IMR-90 (cell line): ENCODE results near the gene PDLIM5. TPM values are rescaled to one million over a fixed set of nuclear protein-coding genes. Genes with fewer than 3 reads are reported as not detected.
A peak's percentile ranks its signal among the peaks of the same experiment; 100 is the strongest.

ENCODE experiments used
- ATAC-seq: fragments of 200-7000 bp; cut with Tn5 transposase; 2 replicates; pipeline ENCODE4 v1.9.1; 2020; ENCODE audit warnings: low read depth, mild to moderate bottlenecking, moderate library complexity
- BruUV-seq: library from RNA; stranded (reverse); fragments of 400-500 nt; replicated peaks from 2 replicates; lab custom pipeline; 2021; lab: Mats Ljungman, UMichigan
- CTCF ChIA-PET: fragments of 300-600 bp; formaldehyde crosslinking; extraction: SDS; loops from one replicate; lab custom pipeline; 2021; ENCODE audit warnings: antibody characterized with exemption; lab: Yijun Ruan, JAX
- POLR2A ChIA-PET: fragments of 300-600 bp; sonication (Branson Sonifier 250); formaldehyde crosslinking; loops from one replicate; lab custom pipeline; 2022; ENCODE audit warnings: antibody characterized with exemption; ENCODE audit not compliant: unreplicated experiment; lab: Charles Lee
- DNase-seq: peaks from one replicate; pipeline ENCODE4 v3.0.0; 2013
- H2AFZ ChIP-seq: replicated peaks from 2 replicates; pipeline ENCODE3; 2013; ENCODE audit warnings: low read length, mild to moderate bottlenecking; ENCODE audit not compliant: poor library complexity
- H2AK5ac ChIP-seq: 2 replicates; pipeline ENCODE4 v1.6.1; 2013; ENCODE audit warnings: low read depth, low read length, inconsistent platforms
- H2AK9ac ChIP-seq: replicated peaks from 2 replicates; pipeline ENCODE3; 2013; ENCODE audit warnings: mild to moderate bottlenecking, low read depth, low read length, moderate library complexity; ENCODE audit not compliant: poor library complexity
- H2BK120ac ChIP-seq: 2 replicates; pipeline ENCODE4 v1.6.1; 2013; ENCODE audit warnings: low read depth, low read length, inconsistent platforms
- H2BK15ac ChIP-seq: 3 replicates; pipeline ENCODE4 v1.6.1; 2013; ENCODE audit warnings: low read depth, low read length, inconsistent platforms
- H2BK20ac ChIP-seq: 2 replicates; pipeline ENCODE4 v1.6.1; 2013; ENCODE audit warnings: low read depth, mild to moderate bottlenecking, inconsistent platforms, low read length, moderate library complexity
- H2BK5ac ChIP-seq: 2 replicates; pipeline ENCODE4 v1.6.1; 2013; ENCODE audit warnings: mild to moderate bottlenecking, low read depth, low read length, inconsistent platforms; ENCODE audit not compliant: poor library complexity, severe bottlenecking
- H3K14ac ChIP-seq: replicated peaks from 2 replicates; pipeline ENCODE4 v1.6.1; 2013; ENCODE audit warnings: low read depth, low read length, inconsistent platforms
- H3K18ac ChIP-seq: 2 replicates; pipeline ENCODE4 v1.6.1; 2013; ENCODE audit warnings: low read depth, low read length, control low read depth
- H3K23ac ChIP-seq: 2 replicates; pipeline ENCODE4 v1.6.1; 2013; ENCODE audit warnings: low read depth, low read length, inconsistent platforms
- H3K27ac ChIP-seq: 2 replicates; pipeline ENCODE4 v1.5.1; 2013; ENCODE audit warnings: mild to moderate bottlenecking, control low read depth, low read length; ENCODE audit not compliant: insufficient read depth
- H3K27me3 ChIP-seq: 2 replicates; pipeline ENCODE4 v1.6.1; 2013; ENCODE audit warnings: low read length; ENCODE audit not compliant: control insufficient read depth, insufficient read depth
- H3K36me3 ChIP-seq: 2 replicates; pipeline ENCODE4 v1.6.1; 2013; ENCODE audit warnings: low read length, mixed read lengths; ENCODE audit not compliant: control insufficient read depth, insufficient read depth
- H3K4ac ChIP-seq: 2 replicates; pipeline ENCODE4 v1.6.1; 2013; ENCODE audit warnings: low read depth, low read length, inconsistent platforms
- H3K4me1 ChIP-seq: 2 replicates; pipeline ENCODE4 v1.6.1; 2013; ENCODE audit warnings: low read length, mixed read lengths; ENCODE audit not compliant: control insufficient read depth, insufficient read depth
- H3K4me2 ChIP-seq: 2 replicates; pipeline ENCODE4 v1.6.1; 2013; ENCODE audit warnings: low read depth, mild to moderate bottlenecking, control low read depth, low read length, moderate library complexity
- H3K4me3 ChIP-seq: 2 replicates; pipeline ENCODE4 v1.5.1; 2013; ENCODE audit warnings: low read depth, mild to moderate bottlenecking, control low read depth, low read length, moderate library complexity; ENCODE audit not compliant: insufficient read depth
- H3K56ac ChIP-seq: 2 replicates; pipeline ENCODE4 v1.6.1; 2013; ENCODE audit warnings: low read length, inconsistent platforms; ENCODE audit not compliant: insufficient read depth; ENCODE audit errors: extremely low read depth
- H3K79me1 ChIP-seq, 2 experiments: 2 replicates each; pipeline ENCODE4 v1.6.1; 2013; ENCODE audit warnings: low read length in 2 of 2, inconsistent platforms in 1 of 2, low read depth in 1 of 2
- H3K9ac ChIP-seq: 2 replicates; pipeline ENCODE4 v1.6.1; 2013; ENCODE audit warnings: low read depth, low read length, control low read depth
- H3K9me1 ChIP-seq: 2 replicates; pipeline ENCODE4 v1.6.1; 2013; ENCODE audit warnings: low read length, inconsistent platforms; ENCODE audit not compliant: insufficient read depth
- H3K9me3 ChIP-seq: 2 replicates; pipeline ENCODE4 v1.6.1; 2013; ENCODE audit warnings: low read length; ENCODE audit not compliant: control insufficient read depth, insufficient read depth
- H4K20me1 ChIP-seq: 2 replicates; pipeline ENCODE4 v1.6.1; 2013; ENCODE audit warnings: low read length, inconsistent platforms; ENCODE audit not compliant: insufficient read depth
- H4K5ac ChIP-seq: 2 replicates; pipeline ENCODE4 v1.6.1; 2013; ENCODE audit warnings: mild to moderate bottlenecking, low read depth, low read length, control low read depth
- H4K8ac ChIP-seq, 2 experiments: 2 replicates each; pipeline ENCODE4 v1.6.1; 2013; ENCODE audit warnings: low read depth in 2 of 2, low read length in 2 of 2, control low read depth in 1 of 2, inconsistent platforms in 1 of 2
- H4K91ac ChIP-seq: 2 replicates; pipeline ENCODE4 v1.6.1; 2013; ENCODE audit warnings: low read depth, low read length, inconsistent platforms; ENCODE audit not compliant: insufficient read depth
- CHD1 ChIP-seq: IDR thresholded peaks from 2 replicates; pipeline ENCODE4 v1.6.1; 2012; ENCODE audit warnings: low read depth, low read length, improper control_type of control experiment
- CTCF ChIP-seq: conservative IDR thresholded peaks from 2 replicates; pipeline ENCODE4 v1.5.1; 2012; ENCODE audit warnings: mild to moderate bottlenecking, low read depth, low read length, improper control_type of control experiment
- NFE2L2 ChIP-seq: fragments of 150-350 bp; IDR thresholded peaks from 2 replicates; pipeline ENCODE4 v1.6.1; 2016; ENCODE audit warnings: low read depth, mild to moderate bottlenecking, low read length
- WGBS, 2 experiments: methylation state at CpG; one replicate each; pipeline versions ENCODE4 v1.1.5 to v1.1.7; 2013; ENCODE audit warnings: missing lambda C conversion rate in 2 of 2; ENCODE audit not compliant: insufficient read length in 1 of 2; ENCODE audit errors: extremely low coverage in 2 of 2; 5-methylcytosine and 5-hydroxymethylcytosine counted together
- dilution Hi-C: fragments of 300-500 bp; cut with HindIII; formaldehyde crosslinking; loops from one replicate; pipeline ENCODE4 v1.14.3; 2018; ENCODE audit warnings: low sequenced_read_pairs; ENCODE audit not compliant: unreplicated experiment
- in situ Hi-C: fragments of 300-500 bp; cut with MboI; formaldehyde crosslinking; loops from 3 replicates; pipeline ENCODE4 v1.14.3; 2019; ENCODE audit warnings: low sequenced_read_pairs, inconsistent platforms, mixed read lengths
- intact Hi-C: fragments of 100-400 bp; cut with micrococcal nuclease; formaldehyde crosslinking; loops from 2 replicates; pipeline ENCODE4 v1.10.0; 2022
- polyA plus RNA-seq, 3 experiments: library from polyadenylated mRNA; depleted of rRNA; stranded (reverse); fragments of >200 nt; gene quantifications; 2 replicates each; pipeline ENCODE4 v1.2.3, GENCODE V29; 2012; ENCODE audit warnings: low replicate concordance in 1 of 3
- total RNA-seq: library from RNA; depleted of rRNA; stranded (reverse); fragments of >200 nt; gene quantifications from 2 replicates; pipeline ENCODE4 v1.2.3, GENCODE V29; 2012
- TF ChIP-seq, protein P1 (sequence below): fragments of 150-350 bp; IDR thresholded peaks from 2 replicates; pipeline ENCODE4 v1.6.1; 2016; ENCODE audit warnings: low read depth, mild to moderate bottlenecking, low read length, moderate library complexity, borderline replicate concordance

The PDLIM5 gene
- total and polyA plus RNA-seq, 2 of the 4 experiments (the other 2 are of a cell fraction), result 96.5 to 188 TPM

DNA sequence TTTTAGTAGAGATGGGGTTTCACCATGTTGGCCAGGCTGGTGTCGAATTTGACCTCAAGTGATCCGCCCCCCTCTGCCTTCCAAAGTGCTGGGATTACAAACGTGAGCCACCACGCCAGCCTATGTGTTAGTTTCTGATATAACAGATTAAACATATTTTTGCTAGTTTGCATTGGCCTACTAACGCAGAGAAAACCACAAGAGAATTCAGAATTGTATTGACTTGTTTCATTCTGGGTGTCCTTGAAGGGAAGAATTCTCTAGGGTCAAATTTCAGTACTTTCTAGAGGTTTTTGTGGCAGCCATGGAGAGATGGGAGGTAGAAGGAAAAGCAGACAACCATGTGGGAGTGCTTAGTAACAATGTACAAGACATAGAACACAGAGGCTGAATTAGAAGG is 259.9 kb downstream of the PDLIM5 start:
- no peak for ATAC-seq
- Histone ChIP-seq H3K4me3 (no peak overlapping the region), H2AK5ac (no peak overlapping the region), H2AK9ac (no peak overlapping the region), H4K20me1 (no peaks in the 10 kb centered on the region), H3K4me1 (peaks cover 3% of the 10 kb centered on the region), H2BK15ac (no peak overlapping the region), H3K9ac (no peak overlapping the region), H3K23ac (no peak overlapping the region), H3K27ac (no peak overlapping the region), H2BK20ac (no peak overlapping the region), H3K56ac (no peak overlapping the region), H4K91ac (no peak overlapping the region), H3K36me3 (no peaks in the 10 kb centered on the region), H3K4ac (no peak overlapping the region), H3K9me3 (no peaks in the 10 kb centered on the region), H3K18ac (peak overlapping the region; percentile 44; the same call in 1 of the 2 replicates), H2BK120ac (no peak overlapping the region), H3K4me2 (no peak overlapping the region), H2AFZ (no peak overlapping the region), H3K27me3 (no peaks in the 10 kb centered on the region), H2BK5ac (no peak overlapping the region), H3K14ac (no peak overlapping the region), H3K9me1 (no peaks in the 10 kb centered on the region), H3K79me1 (no peaks in the 10 kb centered on the region), H4K8ac (no peak overlapping the region), H4K5ac (no peak overlapping the region)
- DNase-seq, result no peak
- CTCF ChIA-PET, result no interaction called here
- intact Hi-C loops (no loop called here), in situ Hi-C loops (no loop called here), dilution Hi-C loops (no loop called here)
- no CpG with 5 or more reads among the region's 5 CpGs for WGBS, 2 experiments
- no TSS peak for BruUV-seq
- POLR2A ChIA-PET, result no interaction called here
- no peak for TF ChIP-seq NFE2L2
- TF ChIP-seq CTCF, result no peak
- TF ChIP-seq CHD1, result no peak
- TF ChIP-seq, protein P1, sequence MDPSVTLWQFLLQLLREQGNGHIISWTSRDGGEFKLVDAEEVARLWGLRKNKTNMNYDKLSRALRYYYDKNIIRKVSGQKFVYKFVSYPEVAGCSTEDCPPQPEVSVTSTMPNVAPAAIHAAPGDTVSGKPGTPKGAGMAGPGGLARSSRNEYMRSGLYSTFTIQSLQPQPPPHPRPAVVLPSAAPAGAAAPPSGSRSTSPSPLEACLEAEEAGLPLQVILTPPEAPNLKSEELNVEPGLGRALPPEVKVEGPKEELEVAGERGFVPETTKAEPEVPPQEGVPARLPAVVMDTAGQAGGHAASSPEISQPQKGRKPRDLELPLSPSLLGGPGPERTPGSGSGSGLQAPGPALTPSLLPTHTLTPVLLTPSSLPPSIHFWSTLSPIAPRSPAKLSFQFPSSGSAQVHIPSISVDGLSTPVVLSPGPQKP, result no peak
